ENCODE data around the gene TNRC6B.
"Not testable (repeated sequence)": the region's sequence is repeated elsewhere in the genome, so short reads cannot be mapped to it uniquely, and the experiment has no call there.

Gene TNRC6B

DNA sequence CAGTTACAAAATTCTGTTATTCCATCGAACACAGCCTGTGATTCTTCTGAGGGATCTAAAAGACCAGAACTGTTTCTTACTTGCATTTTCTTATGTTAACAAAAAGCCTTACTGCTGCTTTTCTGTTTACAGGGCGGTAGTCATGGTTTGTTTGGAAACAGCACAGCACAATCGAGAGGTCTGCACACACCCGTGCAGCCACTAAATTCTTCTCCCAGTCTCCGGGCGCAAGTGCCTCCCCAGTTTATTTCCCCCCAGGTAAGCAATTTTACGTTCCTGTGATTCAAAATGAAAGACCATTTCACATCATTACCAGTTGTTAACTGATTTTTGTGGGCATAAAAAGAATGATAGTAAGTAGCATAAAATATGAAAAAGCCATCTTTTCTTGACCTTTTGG lies 107.8 kb downstream of the TNRC6B start:
- no peak for DNase-seq (ENCODE audit: low spot score)

DNA sequence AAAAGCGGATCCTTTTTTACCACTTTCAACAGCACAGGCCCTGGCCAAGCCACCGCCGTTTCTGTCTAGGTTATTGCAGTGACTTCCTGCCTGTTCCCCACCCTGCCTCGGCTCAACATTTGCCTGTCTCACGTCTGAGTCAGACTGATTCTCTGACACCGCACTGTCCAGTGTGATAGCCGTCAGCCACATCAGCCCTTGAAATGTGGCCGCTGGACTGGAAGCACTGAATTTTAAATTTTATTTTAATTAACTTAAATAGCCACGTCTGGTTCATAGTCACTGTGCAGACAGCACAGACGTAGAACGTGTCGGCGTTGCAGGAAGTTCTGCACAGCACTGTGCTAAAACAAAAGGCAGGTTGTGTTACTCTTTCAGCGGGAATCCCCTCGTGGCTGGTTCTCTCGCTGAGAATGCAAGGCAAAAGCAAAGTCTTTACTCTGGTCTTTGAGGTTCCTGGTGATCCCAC lies 112.3 kb downstream of the TNRC6B start:
- no peak for DNase-seq (ENCODE audit: low spot score)

DNA sequence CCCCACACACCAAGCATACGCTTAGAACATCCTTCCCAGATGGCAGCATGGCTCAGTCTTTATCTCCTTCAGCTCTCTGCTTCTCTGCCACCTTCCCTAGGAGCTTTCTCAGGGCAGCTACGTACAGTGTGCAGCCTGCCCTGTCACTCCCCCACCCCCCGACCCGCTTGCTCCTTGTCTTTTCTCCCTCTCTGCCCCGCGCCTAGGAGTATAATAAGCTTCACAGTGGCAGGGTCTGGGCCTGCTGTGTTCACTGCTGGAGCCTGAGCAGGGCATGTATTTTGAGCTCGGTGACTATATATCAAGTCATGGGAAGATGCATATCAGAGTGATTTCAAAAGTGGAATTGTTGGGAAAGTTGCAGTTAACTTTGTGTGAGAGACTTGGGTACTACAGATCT lies 112.8 kb downstream of the TNRC6B start:
- DNase-seq (ENCODE audit: low spot score): no peak

DNA sequence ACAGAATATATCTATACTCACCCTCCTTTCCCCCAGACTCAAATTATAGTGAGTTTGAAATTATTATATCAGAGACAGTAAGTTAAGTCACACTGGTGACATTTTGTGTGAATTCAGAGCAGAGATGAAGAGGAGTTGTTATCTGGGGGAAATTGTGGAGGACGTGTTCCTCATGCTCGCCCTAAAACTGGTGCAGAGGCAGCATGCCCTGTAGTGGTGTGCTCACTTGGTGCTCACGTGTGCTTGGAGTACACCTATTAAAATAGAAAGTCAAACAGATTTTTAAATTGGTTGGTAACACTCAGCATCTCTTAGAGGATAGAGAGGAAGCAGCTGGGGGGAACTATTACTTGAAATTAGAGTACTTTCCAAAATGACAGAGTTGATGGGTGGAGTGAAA lies 117.0 kb downstream of the TNRC6B start:
- no peak for DNase-seq (ENCODE audit: low spot score)

DNA sequence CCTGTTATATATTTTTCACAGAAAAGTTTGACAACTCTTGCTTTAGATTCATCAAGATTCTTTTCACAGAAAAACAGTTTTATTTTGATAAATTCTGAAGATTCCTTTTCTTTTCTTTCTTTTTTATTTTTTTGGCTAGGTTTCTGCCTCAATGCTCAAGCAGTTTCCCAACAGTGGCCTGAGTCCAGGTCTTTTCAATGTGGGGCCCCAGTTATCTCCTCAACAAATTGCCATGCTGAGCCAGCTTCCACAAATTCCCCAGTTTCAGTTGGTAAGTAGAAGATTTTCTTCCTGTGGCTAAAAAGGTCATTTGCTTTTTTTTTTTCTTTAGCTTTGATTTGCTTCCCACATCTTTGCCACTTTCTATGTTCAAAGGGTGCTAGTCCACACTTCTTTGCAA lies 122.6 kb downstream of the TNRC6B start:
- no peak for DNase-seq (ENCODE audit: low spot score)

DNA sequence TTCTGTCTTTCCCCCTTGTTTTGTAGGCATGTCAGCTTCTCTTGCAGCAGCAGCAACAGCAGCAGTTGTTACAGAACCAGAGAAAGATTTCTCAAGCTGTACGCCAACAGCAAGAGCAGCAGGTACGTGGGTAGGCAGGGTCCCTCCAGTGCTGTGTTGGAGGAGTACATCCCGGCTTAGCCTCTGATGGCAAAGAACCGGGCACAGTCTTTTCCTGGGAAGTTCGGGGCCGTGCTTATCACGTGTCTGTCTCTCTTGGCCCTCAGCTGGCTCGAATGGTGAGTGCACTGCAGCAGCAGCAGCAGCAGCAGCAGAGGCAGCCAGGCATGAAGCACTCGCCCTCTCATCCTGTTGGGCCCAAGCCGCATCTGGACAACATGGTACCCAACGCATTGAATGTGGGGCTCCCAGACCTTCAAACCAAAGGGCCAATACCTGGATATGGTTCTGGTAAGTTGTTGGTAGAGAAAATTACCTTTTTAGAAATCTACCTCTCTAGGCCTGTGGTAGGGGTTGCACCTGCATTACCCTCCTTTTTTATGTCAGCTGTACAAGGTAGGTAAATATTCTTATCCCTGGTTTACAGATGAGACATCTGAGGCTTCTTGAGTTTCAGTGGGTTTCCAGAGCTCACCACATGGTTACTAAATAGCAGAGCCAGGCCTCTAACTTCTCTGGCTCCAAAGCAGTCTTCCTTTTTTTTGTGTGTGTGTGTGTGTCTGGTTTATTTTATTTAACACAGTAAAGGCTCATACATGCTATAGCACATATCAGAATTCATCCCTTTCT lies 123.4 kb downstream of the TNRC6B start:
- no peak for DNase-seq (ENCODE audit: low spot score)

DNA sequence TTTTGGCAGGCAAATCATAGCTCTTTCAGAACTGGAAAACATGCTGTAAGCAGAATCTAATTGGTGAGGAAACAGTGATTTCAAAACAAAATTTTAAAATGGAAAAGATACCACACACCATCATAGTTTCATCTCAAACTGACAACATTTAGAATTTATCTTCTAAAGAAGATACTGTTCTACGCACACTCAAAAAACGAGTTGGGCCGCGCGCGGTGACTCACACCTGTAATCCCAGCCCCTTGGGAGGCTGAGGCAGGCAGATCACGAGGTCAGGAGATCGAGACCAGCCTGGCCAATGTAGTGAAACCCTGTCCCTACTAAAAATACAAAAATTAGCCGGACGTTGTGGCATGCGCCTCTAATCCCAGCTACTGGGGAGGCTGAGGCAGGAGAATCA lies 124.4 kb downstream of the TNRC6B start:
- DNase-seq (ENCODE audit: low spot score): no peak

DNA sequence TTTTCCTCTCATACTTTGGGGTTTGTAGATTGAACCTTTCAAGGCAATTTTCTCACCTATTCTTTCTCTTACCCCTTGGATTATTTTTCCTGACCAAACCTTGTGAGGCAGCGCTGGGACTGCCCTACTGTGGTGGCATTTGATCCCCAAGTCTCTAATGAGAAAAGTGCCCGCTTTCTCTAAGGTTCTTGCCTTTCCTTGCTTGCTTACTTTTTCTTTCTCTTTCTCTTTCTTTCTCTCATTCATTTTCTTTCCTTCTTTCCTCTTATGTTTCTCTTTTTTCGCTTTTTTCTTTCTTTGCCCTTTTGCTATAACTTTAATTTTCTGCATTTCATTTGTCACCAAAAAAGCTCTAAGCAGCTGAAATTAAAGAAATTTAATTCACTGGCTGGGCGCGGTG lies 127.9 kb downstream of the TNRC6B start:
- DNase-seq (ENCODE audit: low spot score): no peak

DNA sequence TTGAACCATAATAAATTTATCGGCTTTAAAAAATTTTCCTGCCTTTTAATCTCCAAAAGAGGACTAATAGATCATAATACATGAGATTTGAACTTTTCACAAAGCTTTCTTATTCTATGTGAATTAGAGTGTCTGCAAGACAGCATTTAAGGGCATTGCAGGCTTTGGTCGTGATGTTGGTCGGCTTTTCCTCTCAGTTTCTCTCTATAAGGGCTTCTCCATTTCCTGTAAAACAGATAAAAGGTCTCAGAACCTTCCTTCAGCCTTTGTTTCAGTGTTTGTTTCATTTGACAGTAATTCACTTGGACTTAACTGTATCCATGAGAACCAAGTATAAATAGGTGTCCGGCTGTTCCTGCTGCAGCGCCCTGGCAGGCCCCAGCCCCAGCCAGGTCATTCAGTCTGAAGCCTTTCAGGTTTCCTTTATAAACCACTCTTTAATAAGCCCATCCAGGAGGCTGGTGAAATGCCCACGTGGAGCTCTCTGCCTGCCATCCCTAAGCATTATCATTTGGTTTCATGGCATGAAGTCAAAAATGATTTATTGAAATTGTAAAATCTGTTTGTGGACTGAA lies 131.4 kb downstream of the TNRC6B start:
- no peak for DNase-seq (ENCODE audit: low spot score)

DNA sequence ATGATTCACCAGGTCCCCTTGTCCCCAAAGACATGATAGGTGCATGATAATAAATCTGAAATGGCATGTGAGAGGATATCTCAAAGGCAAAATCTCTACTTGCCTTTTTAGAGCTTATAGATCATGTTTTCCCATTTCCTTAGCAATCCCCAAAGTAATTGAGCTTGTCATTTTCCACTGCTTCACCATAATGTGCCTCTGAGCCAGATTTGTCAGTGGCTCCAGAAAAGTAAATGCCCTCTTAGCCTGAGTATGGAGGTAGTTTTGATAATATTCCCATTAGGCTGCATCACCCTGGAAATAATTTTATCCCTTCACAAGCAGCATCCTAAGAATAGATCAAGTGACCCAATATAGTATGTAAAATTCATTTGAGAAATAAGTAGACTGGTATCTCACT lies 131.9 kb downstream of the TNRC6B start:
- DNase-seq (ENCODE audit: low spot score): no peak

DNA sequence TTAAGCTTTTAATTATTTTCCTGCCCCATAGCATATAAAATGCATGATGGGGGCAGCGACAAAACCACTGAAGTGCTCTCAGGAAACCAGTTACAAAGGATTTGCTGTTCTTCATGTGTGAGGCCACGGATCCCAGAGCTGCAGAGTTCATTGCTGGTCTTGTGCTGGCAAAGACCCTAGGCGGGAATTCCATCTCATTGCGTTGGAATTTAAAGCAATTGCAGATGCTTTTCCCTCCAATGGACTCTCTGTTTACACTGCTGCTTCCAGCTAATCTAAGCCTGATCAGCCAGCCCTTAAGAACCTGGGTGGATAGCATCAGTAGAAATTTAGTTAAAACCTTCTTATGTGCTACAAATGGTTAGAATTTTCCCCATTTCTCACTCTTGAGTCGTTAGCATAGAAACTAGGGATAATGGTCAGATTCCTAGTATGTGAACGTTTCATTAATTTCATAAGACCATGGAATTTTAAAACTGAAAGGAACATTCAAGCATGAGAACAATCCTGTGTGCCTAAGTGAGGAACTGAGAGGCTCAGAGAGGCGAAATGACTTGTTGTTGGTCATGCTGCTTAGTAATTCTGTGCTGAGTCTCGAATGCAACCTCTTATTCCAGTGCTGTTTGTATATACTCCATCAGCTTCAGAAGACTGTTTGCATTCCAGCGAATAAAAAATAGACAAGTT lies 132.5 kb downstream of the TNRC6B start:
- DNase-seq (ENCODE audit: low spot score): peak; percentile 89

DNA sequence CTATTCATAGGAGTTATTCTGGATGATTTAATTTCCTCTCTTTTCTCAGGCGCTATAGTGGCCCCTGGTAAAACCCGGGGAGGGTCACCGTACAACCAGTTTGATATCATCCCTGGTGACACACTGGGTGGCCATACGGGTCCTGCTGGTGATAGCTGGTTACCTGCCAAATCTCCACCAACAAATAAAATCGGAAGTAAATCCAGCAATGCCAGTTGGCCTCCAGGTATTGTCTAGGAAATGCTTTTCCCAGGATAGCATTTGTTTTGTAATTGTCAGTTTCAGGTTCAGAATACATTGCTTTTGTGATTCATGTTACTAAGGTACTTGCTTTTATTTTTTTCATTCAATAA lies 133.0 kb downstream of the TNRC6B start:
- no peak for DNase-seq (ENCODE audit: low spot score)

DNA sequence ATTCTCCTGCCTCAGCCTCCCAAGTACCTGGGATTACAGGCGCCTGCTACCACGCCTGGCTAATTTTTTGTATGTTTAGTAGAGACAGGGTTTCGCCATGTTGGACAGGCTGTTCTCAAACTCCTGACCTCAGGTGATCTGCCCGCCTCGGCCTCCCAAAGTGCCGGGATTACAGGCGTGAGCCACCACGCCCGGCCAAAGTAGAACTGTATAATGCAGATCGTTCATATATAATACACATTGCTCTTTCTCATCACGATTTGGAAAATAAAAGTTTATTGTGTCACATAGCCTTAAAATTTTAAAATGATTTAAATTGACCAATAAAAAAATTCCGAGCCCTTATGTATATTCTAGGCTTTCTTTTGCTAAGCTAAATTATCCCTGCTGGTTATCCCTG lies 133.9 kb downstream of the TNRC6B start:
- not testable (repeated sequence) for DNase-seq (ENCODE audit: low spot score)

DNA sequence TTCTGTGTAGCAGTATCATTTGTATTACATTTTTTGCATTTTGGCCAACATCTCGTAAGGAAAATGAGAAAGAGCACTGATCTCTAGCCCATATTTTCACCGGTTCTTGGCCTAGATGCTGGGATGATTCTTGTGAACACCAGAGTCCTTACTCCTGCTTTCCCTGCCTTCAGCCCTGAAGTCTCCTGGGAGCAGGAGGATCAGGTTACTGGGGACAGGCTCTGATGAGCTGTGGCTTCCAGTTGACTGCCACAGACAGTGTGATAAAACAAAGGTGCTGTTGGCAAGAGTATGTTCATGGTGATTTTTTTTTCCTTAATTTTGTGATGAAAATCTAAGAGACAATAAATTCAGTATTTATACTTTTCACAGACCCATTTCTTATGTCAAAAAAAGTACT lies 134.3 kb downstream of the TNRC6B start:
- DNase-seq (ENCODE audit: low spot score): no peak

DNA sequence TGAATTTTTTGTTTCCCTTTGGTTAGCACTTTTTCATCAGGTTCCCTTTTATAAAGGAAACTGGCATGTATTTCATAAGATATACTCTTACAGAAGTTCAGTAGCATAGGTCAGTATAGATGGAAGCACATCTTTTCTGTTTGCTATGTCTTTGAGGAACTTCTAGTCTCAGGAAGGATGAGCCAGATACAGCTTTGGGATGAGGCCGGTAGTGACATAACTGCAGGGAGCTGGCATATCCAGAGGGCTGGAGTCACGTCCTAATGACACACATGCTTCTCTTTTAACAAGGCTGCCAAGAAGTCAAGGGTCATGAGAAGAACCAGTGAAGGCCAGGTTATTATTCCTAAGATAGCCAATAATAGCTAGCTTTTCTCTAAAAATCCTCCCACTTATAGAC lies 135.3 kb downstream of the TNRC6B start:
- DNase-seq (ENCODE audit: low spot score): no peak

DNA sequence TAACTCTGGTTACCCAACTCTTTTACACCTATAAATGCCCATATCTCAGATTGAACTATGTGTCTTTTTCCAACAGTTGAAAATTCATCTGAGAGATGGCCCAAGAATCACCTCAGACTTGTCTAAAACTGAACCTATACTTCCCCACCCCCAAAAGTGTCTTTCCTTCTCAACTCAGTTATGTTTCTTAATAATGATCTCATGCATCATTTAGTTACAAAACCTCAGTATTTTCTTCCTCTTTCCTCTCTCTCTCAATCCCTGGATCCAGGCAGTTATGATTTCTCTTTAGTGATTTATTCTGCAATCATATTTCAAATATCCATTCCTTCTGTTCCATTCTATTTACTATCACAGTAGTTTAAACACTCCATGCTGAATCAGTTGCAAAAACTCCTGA lies 136.3 kb downstream of the TNRC6B start:
- DNase-seq (ENCODE audit: low spot score): no peak

DNA sequence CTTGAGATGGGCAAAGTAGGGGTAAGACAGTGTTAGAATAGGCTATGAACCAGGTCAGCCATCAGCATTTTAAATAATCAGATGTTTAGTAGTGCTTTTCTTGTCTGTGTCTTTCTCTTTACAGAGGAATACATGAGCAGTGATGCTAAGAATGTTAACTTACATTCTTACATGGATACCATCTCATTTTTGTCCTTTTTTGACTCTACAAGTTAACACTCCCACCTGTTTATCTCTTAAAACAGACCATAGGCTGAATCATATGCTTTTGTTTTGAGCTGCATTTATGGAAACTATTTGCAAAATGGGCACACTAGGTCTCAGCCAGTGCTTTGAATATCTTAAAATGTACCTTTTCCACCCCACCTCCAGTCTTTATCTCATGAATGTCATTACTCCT lies 143.0 kb downstream of the TNRC6B start:
- no peak for DNase-seq (ENCODE audit: low spot score)

DNA sequence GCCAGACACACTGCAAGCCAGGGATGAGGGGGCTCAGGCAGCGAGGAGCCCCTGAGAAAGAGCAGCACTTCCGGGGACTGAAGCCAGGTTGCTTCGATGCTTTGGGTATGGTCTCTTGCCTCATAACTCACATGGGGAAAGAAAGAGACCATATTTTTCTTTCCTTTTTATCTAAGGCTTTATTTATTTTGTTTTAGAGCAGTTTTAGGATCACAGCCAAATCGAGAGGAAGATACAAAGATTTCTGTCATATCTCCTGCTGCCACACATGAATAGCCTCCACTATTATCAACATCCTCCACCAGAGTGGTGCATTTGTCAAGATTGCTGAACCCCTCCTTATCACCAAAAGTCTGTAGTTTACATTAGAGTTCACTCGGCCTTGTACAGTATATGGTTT lies 144.3 kb downstream of the TNRC6B start:
- no peak for DNase-seq (ENCODE audit: low spot score)

DNA sequence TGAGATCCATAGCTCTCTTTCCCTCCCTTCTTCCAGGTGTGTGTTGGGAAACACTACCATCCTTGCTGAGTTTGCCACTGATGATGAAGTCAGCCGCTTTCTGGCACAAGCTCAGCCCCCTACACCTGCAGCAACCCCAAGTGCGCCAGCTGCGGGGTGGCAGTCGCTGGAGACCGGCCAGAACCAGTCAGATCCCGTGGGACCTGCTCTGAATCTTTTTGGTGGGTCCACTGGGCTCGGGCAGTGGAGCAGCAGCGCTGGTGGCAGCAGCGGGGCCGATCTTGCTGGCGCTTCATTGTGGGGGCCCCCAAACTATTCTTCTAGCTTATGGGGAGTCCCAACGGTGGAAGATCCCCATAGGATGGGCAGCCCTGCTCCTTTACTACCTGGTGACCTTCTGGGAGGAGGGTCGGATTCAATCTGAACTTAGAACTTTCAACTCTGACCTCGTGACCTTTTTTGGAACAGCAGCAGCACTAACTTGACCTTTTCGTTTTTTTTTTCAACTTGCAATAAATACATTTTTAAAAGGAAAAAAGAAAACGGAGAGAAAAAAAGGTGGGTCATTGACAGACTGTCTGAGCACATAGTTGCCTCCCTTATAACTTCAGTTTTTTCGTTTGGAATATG lies 145.2 kb downstream of the TNRC6B start:
- DNase-seq (ENCODE audit: low spot score): no peak

DNA sequence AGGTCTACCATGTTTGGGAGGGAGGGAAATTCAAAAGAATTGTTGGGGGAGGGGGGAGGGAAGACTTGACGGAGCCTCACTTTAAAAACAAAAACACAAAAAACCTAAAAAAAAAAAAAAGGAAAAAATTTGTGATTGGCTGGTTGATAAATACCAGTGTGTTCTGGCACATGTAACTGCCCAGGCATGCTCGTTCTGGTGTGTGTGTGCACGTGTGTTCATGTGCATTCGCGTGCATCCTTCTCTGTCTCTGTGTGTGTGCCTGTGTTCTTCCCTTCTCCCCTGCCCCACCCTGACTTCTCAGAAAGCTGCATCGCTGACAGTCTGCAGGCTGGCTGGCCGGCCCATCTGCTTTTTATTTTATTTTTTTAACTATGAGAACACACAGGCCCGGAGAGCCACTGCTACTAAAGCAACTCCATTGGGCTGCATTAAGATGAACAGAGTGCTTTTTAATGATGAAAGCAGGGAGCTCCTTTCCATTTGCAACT lies 146.0 kb downstream of the TNRC6B start:
- DNase-seq (ENCODE audit: low spot score): no peak

DNA sequence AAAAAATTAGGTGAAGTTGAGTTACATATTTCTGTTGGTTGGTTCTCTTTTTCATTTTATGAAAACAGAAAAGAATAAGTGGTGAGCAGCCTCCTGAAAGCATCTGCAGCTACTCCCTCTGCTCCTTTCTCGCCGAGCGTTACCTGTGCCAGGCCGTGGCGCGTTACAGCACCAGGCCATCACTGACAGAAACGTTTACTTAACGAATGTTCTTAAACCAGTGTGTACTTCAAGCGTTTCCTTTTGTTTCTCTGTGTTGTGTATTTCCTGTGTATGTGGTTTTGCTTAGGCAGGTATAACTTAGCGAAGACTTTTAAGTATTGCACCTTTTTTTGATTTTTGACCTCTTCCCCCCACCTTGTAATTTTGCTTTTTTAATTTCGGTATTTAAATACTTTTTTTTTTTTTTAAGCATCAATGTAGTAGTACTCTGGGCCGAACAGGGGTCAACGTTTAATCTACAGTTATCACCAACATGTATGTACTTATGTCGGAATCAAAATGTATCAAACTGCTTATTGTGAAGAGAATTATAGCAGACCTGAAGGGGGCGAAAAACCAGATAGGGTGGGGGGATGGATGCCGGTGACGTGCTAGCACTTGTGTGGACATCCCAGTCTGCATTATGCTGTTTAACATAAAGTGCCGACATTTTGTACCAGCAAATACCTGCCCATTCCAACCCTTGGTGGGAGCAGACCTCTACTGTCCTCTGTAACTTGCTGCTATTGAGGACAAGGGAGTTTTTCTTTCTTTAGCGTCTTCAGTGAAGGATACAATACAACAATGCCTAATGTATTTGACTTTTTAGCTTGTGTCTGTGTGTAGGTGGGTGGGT lies 147.0 kb downstream of the TNRC6B start:
- DNase-seq (ENCODE audit: low spot score): no peak

DNA sequence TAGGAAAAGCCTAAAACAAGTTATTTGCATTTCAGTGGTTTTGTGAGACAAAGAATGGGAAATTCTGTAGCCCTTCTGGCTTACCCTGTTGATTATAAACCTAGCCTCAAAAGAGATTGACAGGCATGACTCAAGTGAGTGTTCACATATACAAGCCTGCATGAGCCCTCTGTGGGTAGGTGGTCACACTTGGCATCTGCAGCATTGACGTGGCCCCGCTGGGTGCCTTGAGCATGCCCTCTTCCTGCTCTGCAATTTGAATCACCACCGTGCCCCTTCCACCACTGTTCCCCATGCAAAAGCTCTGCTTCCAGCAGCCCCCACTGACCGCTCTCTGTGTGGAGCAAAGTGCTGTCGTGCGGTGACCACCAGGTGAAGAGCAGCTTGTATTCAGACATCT lies 147.6 kb downstream of the TNRC6B start:
- DNase-seq (ENCODE audit: low spot score): no peak
